SKM-1 (cell line): ENCODE data around the gene ETNK2.

Experiments used
- DNase-seq: peaks from one replicate; lab custom pipeline; 2025; ENCODE audit not compliant: unreplicated experiment; lab: John Stamatoyannopoulos, UW

ETNK2 gene

GRCh38 chr1:204083491-204083890 lies 68.4 kb downstream of the ETNK2 start:
- no peak for DNase-seq

GRCh38 chr1:204081791-204082513 lies 69.9 kb downstream of the ETNK2 start:
- DNase-seq = no peak

GRCh38 chr1:204081164-204081790 lies 70.6 kb downstream of the ETNK2 start:
- DNase-seq = no peak
